H9 (cell line): ENCODE data around the gene NDUFA6. TPM values are rescaled to one million over a fixed set of nuclear protein-coding genes. Genes with fewer than 3 reads are reported as not detected.
"Not testable (repeated sequence)": the region's sequence is repeated elsewhere in the genome, so short reads cannot be mapped to it uniquely, and the experiment has no call there.

Source experiments
- DNase-seq: peaks from one replicate; pipeline ENCODE4 v3.0.0-alpha.2; 2017
- H2AFZ ChIP-seq: one replicate; pipeline ENCODE4 v1.6.1; 2013; ENCODE audit warnings: mild to moderate bottlenecking, low read length, control low read depth, moderate library complexity
- H2AK5ac ChIP-seq: 2 replicates; pipeline ENCODE4 v1.6.1; 2013; ENCODE audit warnings: low read length, control low read depth, mixed read lengths; ENCODE audit not compliant: insufficient read length
- H2BK120ac ChIP-seq: one replicate; pipeline ENCODE4 v1.6.1; 2013; ENCODE audit warnings: low read depth, mild to moderate bottlenecking, low read length, control low read depth, inconsistent platforms; ENCODE audit not compliant: poor library complexity, severe bottlenecking
- H2BK12ac ChIP-seq: 2 replicates; pipeline ENCODE4 v1.6.1; 2013; ENCODE audit warnings: low read length, control low read depth, mixed read lengths, low read depth; ENCODE audit not compliant: insufficient read length
- H2BK15ac ChIP-seq: 2 replicates; pipeline ENCODE4 v1.6.1; 2013; ENCODE audit warnings: low read depth, low read length, control low read depth
- H2BK20ac ChIP-seq: one replicate; pipeline ENCODE4 v1.6.1; 2013; ENCODE audit warnings: low read depth, mild to moderate bottlenecking, low read length, control low read depth, inconsistent platforms; ENCODE audit not compliant: poor library complexity, severe bottlenecking
- H2BK5ac ChIP-seq: 2 replicates; pipeline ENCODE4 v1.6.1; 2013; ENCODE audit warnings: low read length, control low read depth, mixed read lengths; ENCODE audit not compliant: insufficient read length
- H3K14ac ChIP-seq: 2 replicates; pipeline ENCODE4 v1.6.1; 2013; ENCODE audit warnings: low read length, control low read depth; ENCODE audit not compliant: insufficient read depth
- H3K18ac ChIP-seq: 2 replicates; pipeline ENCODE4 v1.6.1; 2013; ENCODE audit warnings: low read depth, mild to moderate bottlenecking, mixed read lengths, low read length, control low read depth; ENCODE audit not compliant: insufficient read length
- H3K23ac ChIP-seq: 2 replicates; pipeline ENCODE4 v1.6.1; 2013; ENCODE audit warnings: low read length, control low read depth, mixed read lengths, low read depth; ENCODE audit not compliant: insufficient read length
- H3K23me2 ChIP-seq: 2 replicates; pipeline ENCODE4 v1.6.1; 2013; ENCODE audit warnings: low read depth, mild to moderate bottlenecking, mixed read lengths, low read length, control low read depth; ENCODE audit not compliant: insufficient read length, poor library complexity, severe bottlenecking
- H3K27ac ChIP-seq: 2 replicates; pipeline ENCODE4 v1.5.1; 2013; ENCODE audit warnings: low read length, control low read depth, mixed read lengths, low read depth; ENCODE audit not compliant: insufficient read length
- H3K27me3 ChIP-seq: 2 replicates; pipeline ENCODE4 v1.6.1; 2013; ENCODE audit warnings: low read length, control low read depth, inconsistent platforms; ENCODE audit not compliant: insufficient read depth
- H3K4ac ChIP-seq: 2 replicates; pipeline ENCODE4 v1.6.1; 2013; ENCODE audit warnings: low read depth, mild to moderate bottlenecking, control low read depth, inconsistent platforms, low read length, moderate library complexity
- H3K4me1 ChIP-seq: 2 replicates; pipeline ENCODE4 v1.6.1; 2013; ENCODE audit warnings: low read length, control low read depth, inconsistent platforms; ENCODE audit not compliant: insufficient read depth
- H3K4me2 ChIP-seq: 2 replicates; pipeline ENCODE4 v1.6.1; 2013; ENCODE audit warnings: low read length, control low read depth, mixed read lengths; ENCODE audit not compliant: insufficient read length, insufficient read depth
- H3K56ac ChIP-seq: 2 replicates; pipeline ENCODE4 v1.6.1; 2013; ENCODE audit warnings: low read depth, mild to moderate bottlenecking, mixed read lengths, low read length, control low read depth; ENCODE audit not compliant: insufficient read length
- H3K79me1 ChIP-seq: 2 replicates; pipeline ENCODE4 v1.6.1; 2013; ENCODE audit warnings: low read depth, mild to moderate bottlenecking, moderate library complexity, low read length, control low read depth, inconsistent platforms; ENCODE audit not compliant: insufficient read depth, poor library complexity, severe bottlenecking
- H3K79me2 ChIP-seq: 2 replicates; pipeline ENCODE4 v1.6.1; 2013; ENCODE audit warnings: low read length, control low read depth, inconsistent platforms; ENCODE audit not compliant: insufficient read depth
- H3K9ac ChIP-seq: 2 replicates; pipeline ENCODE4 v1.6.1; 2013; ENCODE audit warnings: low read length, control low read depth, mixed read lengths; ENCODE audit not compliant: insufficient read length; ENCODE audit errors: extremely low read depth
- H3K9me3 ChIP-seq: one replicate; pipeline ENCODE4 v1.6.1; 2013; ENCODE audit warnings: low read depth, low read length, inconsistent platforms; ENCODE audit not compliant: control insufficient read depth
- H3T11ph ChIP-seq: one replicate; pipeline ENCODE4 v1.6.1; 2013; ENCODE audit warnings: mild to moderate bottlenecking, low read length, control low read depth, inconsistent platforms
- H4K20me1 ChIP-seq: one replicate; pipeline ENCODE4 v1.6.1; 2013; ENCODE audit not compliant: control insufficient read depth, insufficient read length, insufficient read depth
- H4K5ac ChIP-seq: 2 replicates; pipeline ENCODE4 v1.6.1; 2013; ENCODE audit warnings: low read depth, mild to moderate bottlenecking, mixed read lengths, low read length, control low read depth; ENCODE audit not compliant: insufficient read length
- H4K8ac ChIP-seq: replicated peaks from 2 replicates; pipeline ENCODE4 v1.6.1; 2013; ENCODE audit warnings: low read length, control low read depth, mixed read lengths, low read depth; ENCODE audit not compliant: insufficient read length
- H4K91ac ChIP-seq: 2 replicates; pipeline ENCODE4 v1.6.1; 2013; ENCODE audit warnings: low read depth, mild to moderate bottlenecking, moderate library complexity, mixed read lengths, low read length, control low read depth; ENCODE audit not compliant: insufficient read length
- H3K27ac Mint-ChIP-seq, 3 experiments: 2 replicates in 2 of 3; 3 replicates in 1 of 3; pipeline ENCODE4 v1.8.0; 2020 to 2021; ENCODE audit warnings: mixed read lengths in 3 of 3, mild to moderate bottlenecking in 1 of 3, moderate library complexity in 1 of 3
- H3K27me3 Mint-ChIP-seq: 2 replicates; pipeline ENCODE4 v1.8.0; 2021; ENCODE audit warnings: low read depth, mild to moderate bottlenecking, moderate library complexity, mixed read lengths
- H3K36me3 Mint-ChIP-seq, 3 experiments: 2 replicates in 2 of 3; 3 replicates in 1 of 3; pipeline ENCODE4 v1.8.0; 2020 to 2021; ENCODE audit warnings: low read depth in 3 of 3, mixed read lengths in 3 of 3; ENCODE audit not compliant: insufficient read depth in 1 of 3
- H3K4me1 Mint-ChIP-seq, 2 experiments: 2 replicates each; pipeline ENCODE4 v1.8.0; 2020; ENCODE audit warnings: mixed read lengths in 2 of 2
- H3K4me3 Mint-ChIP-seq, 2 experiments: 2 replicates in 1 of 2; 3 replicates in 1 of 2; pipeline ENCODE4 v1.8.0; 2020 to 2021; ENCODE audit warnings: mild to moderate bottlenecking in 2 of 2, mixed read lengths in 2 of 2, moderate library complexity in 1 of 2
- H3K9me3 Mint-ChIP-seq, 2 experiments: 2 replicates in 1 of 2; 3 replicates in 1 of 2; pipeline ENCODE4 v1.8.0; 2020; ENCODE audit warnings: mild to moderate bottlenecking in 2 of 2, mixed read lengths in 2 of 2, moderate library complexity in 1 of 2
- WGBS: extraction: QIAGEN DNeasy Blood & Tissue Kit; methylation state at CpG from one replicate; pipeline ENCODE4 v1.1.7; 2013; ENCODE audit warnings: missing lambda C conversion rate, low lambda C conversion rate, mixed read lengths; ENCODE audit not compliant: insufficient read length; ENCODE audit errors: extremely low coverage; 5-methylcytosine and 5-hydroxymethylcytosine counted together
- total RNA-seq: library from RNA; stranded (reverse); gene quantifications from 2 replicates; pipeline ENCODE4 v1.2.1, GENCODE V29; 2021

NDUFA6 gene
- total RNA-seq, 1 experiment from 2014 or later, result 91.7 TPM

- not testable (repeated sequence) for H2AK5ac ChIP-seq, H3K79me1 ChIP-seq, H4K8ac ChIP-seq, H3K27me3 ChIP-seq, H3K23ac ChIP-seq, H3K4me1 Mint-ChIP-seq, H3K79me2 ChIP-seq, H3K4me1 ChIP-seq, H3K4me2 ChIP-seq, H3K27ac ChIP-seq, DNase-seq, H2BK15ac ChIP-seq, H2BK20ac ChIP-seq, H3K56ac ChIP-seq, H3K4me3 Mint-ChIP-seq, H4K20me1 ChIP-seq, H4K5ac ChIP-seq, H3K23me2 ChIP-seq, H2BK12ac ChIP-seq, H2AFZ ChIP-seq, H2BK120ac ChIP-seq, H3K4ac ChIP-seq, H3K9ac ChIP-seq, H3K9me3 Mint-ChIP-seq, H3K18ac ChIP-seq, H4K91ac ChIP-seq, H3T11ph ChIP-seq, H3K9me3 ChIP-seq, H3K14ac ChIP-seq, H2BK5ac ChIP-seq, H3K27ac Mint-ChIP-seq
- WGBS, result no CpG with 5 or more reads among the region's 7 CpGs
- H3K27me3 Mint-ChIP-seq, result peaks cover 35% of the 10 kb centered on the region
- peaks cover 0 to 10% (median 3%) of the 10 kb centered on the region in 3 experiments; a peak in 5 of 7 replicates for H3K36me3 Mint-ChIP-seq
These were observed 39.6 kb upstream of the NDUFA6 start for GRCh38 chr22:42130182-42130581.

DNA sequence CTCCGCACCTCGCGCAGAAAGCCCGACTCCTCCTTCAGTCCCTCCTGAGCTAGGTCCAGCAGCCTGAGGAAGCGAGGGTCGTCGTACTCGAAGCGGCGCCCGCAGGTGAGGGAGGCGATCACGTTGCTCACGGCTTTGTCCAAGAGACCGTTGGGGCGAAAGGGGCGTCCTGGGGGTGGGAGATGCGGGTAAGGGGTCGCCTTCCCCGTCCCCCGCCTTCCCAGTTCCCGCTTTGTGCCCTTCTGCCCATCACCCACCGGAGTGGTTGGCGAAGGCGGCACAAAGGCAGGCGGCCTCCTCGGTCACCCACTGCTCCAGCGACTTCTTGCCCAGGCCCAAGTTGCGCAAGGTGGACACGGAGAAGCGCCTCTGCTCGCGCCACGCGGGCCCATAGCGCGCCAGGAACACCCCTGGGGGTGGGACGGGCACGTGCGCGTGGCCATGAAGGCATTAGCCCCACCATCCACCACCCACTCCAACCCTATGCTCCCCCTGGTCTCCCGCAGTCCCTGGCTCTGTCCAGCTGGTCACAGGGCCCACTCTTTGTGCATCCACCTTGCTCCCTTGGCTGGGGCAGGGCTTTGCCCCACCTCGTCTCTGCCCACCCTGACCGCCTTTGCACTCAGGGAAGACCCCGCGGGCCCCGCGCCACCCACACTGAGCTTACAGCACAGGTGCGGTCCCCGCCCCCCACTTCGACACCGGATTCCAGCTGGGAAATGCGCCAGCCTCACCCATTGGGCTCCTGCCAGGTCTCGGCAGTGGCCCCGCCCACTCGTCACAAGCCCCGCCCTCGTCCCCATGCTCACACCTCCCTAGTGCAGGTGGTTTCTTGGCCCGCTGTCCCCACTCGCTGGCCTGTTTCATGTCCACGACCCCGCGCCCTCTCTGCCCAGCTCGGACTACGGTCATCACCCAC is 38.5 kb upstream of the NDUFA6 start:
- H3K4ac ChIP-seq, H3K27ac Mint-ChIP-seq, H3K23ac ChIP-seq, H3K4me3 Mint-ChIP-seq, H3K56ac ChIP-seq, H4K20me1 ChIP-seq, H2AFZ ChIP-seq, H3K27ac ChIP-seq, H3K9me3 ChIP-seq, H3K14ac ChIP-seq, H4K8ac ChIP-seq, H3K9me3 Mint-ChIP-seq, H3K36me3 Mint-ChIP-seq, H3K18ac ChIP-seq, H3T11ph ChIP-seq, H2BK15ac ChIP-seq, H2AK5ac ChIP-seq, H3K4me1 Mint-ChIP-seq, H2BK120ac ChIP-seq, H4K5ac ChIP-seq, H3K79me2 ChIP-seq, H3K9ac ChIP-seq, H3K23me2 ChIP-seq, H3K27me3 ChIP-seq, H2BK5ac ChIP-seq, H2BK12ac ChIP-seq, H3K4me2 ChIP-seq, H2BK20ac ChIP-seq, H3K79me1 ChIP-seq, H3K4me1 ChIP-seq, H4K91ac ChIP-seq: not testable (repeated sequence)
- no CpG with 5 or more reads among the region's 65 CpGs for WGBS
- peak; percentile 56 for DNase-seq
- H3K27me3 Mint-ChIP-seq, result peaks cover 28% of the 10 kb centered on the region
